ENCODE measurements around the gene FAM237B.
A peak's percentile ranks its signal among the peaks of the same experiment; 100 is the strongest.

Gene FAM237B

DNA sequence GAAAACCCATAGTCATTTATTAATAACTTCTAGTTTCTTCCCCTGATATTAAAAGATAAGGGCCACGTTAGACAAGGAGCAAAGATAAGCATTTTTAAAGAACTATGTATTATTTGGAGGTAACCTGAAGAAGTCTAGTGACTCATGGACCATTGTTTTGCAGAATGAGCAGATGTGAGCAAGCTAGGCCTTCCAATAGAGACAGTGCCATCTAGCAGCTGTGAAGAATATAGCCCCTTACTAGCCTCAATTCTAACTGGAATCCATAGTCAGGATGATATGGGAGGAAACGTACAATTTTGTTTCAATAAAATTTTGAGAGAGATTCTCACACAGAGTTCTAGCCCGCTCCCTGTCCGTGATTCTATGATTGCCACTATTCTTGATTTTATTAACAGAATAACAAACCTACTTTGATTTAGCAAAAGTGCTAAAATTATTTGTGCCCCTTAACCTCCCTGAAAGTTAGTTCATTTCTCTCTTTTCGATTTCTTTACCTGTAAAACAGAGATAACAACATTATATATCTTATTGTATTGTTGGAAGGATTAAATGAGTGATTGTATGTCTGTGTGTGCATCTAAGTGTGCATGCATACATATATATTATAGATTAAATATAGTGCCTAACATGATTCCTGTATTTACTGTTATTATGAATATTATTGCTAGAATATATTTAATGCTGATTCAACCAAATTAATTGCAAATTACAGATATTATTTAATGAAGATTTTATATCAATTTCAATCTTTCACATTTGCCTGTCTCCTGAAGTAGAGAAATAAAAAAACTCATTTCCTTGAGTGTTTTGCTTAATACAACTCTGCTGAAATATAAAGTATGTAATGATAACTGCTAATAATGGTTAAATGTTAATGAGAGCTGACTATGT is 22.7 kb downstream of the FAM237B start:
- DNase-seq (ENCODE audit: low spot score): peak; percentile 82
- peak; percentile 95 for FAIRE-seq

- DNase-seq (ENCODE audit: low spot score) (no peak), FAIRE-seq (no peak)
Observed at GRCh38 chr7:90290244-90291113, 30.6 kb downstream of the FAM237B start.

GRCh38 chr7:90288154-90288553 is 33.0 kb downstream of the FAM237B start:
- FAIRE-seq: no peak

DNA sequence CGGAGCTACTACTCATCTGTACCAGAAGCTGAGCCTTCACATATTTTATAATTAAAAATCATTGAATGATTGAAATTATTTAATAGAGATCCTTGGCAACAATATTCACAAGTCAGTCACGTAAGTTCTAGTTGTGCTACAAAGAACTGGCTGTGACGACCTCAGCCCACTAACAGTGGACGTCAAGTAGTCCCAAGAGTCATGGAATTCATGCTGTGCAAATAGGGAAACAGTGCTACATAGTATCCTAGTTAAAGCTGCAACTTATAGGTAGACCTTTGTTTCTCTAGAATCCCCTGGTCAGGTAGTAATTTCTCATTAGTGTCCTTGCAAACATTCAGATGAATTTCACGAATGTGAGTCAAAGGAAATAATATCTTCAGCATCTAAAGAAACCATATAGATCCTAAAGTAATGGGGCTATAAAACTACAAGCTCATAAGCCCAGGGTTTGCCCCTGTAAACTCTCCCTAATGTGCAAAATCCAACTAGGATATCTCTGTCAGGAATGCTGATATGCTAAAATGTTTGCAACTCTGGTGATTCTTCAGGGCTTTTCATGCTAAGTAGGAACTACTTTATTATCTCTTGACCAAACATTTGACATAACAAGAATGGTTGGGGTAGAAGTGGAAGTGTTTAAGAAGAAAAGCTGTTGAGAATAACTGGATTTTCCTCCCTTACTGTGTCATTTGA is 44.9 kb downstream of the FAM237B start:
- FAIRE-seq (no peak), DNase-seq (ENCODE audit: low spot score) (no peak)

More at GRCh38 chr7:90288154-90288553, 33.0 kb downstream of the FAM237B start:
- DNase-seq (ENCODE audit: low spot score): no peak

DNA sequence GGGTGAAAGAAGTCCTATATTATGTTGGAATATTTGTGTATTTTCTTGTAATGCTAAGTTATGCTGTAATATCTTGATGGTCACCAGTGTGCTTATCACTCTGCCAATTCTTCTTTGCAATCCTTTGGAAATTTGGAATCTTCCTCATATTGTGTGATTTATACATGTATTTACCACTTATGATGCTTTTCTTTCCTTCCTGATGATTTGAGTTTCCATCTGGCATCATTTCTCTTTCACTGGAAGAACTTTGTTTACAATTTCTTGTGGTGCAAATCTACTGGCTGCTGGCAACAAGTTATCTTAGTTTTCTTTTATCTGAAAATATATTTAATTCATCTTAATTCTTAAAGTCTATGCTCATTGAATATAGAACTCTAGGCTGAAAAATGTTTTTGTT is 46.9 kb downstream of the FAM237B start:
- FAIRE-seq (no peak), DNase-seq (ENCODE audit: low spot score) (no peak)

GRCh38 chr7:90272242-90272641 is 48.9 kb downstream of the FAM237B start:
- DNase-seq (ENCODE audit: low spot score) (no peak), FAIRE-seq (no peak)

DNA sequence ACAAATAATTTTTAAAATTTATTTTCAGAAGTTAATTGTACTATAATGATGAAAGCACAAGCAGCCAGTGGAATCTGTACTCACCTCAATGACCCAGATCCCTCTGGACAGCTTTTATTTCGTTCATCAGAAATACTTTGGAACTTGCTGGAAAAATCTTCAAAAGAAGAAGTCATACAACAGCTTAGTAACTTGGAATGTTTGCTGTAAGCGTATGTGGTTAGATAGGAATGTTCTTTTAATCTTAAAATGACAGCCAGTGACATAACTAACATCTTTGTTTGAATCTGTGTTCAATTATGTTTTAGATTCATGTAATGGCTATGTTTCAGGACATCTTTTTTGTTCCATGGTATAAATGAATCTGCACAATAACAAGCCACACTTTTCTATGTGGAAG is 49.4 kb downstream of the FAM237B start:
- FAIRE-seq: no peak
- peak; percentile 40 for DNase-seq (ENCODE audit: low spot score)

DNA sequence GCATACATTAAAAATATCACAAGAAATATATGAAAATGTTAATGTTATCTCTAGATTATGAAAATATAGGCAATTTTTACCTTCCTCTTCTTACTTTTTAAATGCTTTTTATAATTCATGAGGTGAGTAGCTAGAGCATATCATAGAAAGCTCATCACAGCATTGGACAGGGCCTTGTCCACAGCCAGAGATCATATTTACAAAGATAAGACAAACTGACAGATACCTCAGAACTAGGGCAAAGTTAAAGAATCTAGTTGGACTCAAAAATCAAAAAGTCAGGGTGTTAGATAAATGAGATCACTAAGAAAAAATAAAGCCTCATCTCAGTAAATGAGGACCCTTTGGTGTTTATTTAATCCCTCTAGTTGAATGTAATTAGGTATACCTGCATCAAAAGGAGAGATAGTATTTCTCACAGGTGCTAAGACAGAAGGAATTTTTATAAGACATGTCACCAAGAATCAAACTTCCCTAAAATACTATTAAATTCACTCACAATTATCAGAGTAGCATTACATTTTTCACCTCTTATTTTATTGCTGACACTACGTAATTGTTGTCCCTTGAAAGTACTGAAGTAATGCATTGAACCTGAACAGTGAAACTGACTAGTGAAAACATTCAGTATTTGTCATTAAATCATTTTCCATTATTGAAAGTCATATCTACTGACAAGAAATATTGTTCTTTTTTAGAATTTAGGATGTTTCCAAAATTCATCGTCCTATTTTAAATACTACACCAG is 50.5 kb downstream of the FAM237B start:
- DNase-seq (ENCODE audit: low spot score) (no peak), FAIRE-seq (no peak)

DNA sequence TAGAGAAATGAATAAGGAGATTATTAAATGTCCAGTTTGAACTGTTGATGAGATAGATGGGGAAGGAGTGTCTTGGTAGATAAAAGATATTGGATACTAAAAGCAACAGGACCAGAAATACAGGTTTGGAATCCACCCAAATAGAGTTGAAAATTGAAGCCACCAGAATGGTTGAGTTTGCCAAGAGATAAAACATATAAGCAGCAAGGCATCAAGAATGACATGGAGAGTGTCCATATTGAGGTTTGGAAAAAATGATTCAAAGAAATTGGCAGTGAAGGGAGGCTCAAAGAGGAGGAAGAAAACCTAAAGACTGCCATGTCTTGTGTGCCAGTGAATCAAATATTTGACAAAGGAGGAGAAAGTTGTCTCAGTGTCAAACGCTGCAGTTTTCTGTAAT is 51.9 kb downstream of the FAM237B start:
- FAIRE-seq (no peak), DNase-seq (ENCODE audit: low spot score) (no peak)

DNA sequence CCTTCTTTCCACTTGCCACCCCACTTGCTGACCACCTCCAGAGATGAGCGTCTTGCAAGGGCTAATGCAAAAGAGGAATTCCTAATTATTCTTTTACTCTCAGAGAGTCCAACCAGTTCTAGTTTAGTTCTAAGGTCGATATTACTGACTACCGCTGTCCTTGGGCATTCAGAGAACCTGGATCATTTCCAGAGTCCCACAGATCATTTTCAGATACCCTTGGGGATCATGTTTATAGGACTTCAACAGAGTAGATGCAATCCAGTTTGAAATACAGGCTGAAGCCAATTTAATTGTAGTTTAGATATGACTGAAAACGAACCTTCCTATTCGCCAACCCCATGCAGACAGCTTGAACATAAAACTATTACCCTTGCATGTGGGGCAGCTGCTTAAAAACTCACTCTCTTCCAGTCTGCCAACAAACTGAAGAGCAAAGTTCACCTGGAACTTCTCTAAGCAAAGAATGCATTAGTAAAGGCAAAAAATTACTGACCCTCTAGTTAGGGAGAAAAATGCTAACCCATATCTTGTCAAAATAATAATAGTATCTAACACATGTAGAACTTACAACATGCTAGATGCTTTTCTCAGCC is 53.7 kb downstream of the FAM237B start:
- DNase-seq (ENCODE audit: low spot score): no peak
- no peak for FAIRE-seq

- no peak for FAIRE-seq
- no peak for DNase-seq (ENCODE audit: low spot score)
Observed at GRCh38 chr7:90266808-90267207, 54.3 kb downstream of the FAM237B start.
